Activated CD4-positive, alpha-beta memory T cell treated with anti-CD3 and anti-CD28 coated beads, Interleukin-2, amount 10 ng/mL, durations not matched to agents 7 days and 5 days (primary cell): ENCODE measurements around the gene CXCL17. TPM values are rescaled to one million over a fixed set of nuclear protein-coding genes. Genes with fewer than 3 reads are reported as not detected.

Source experiments
- CTCF ChIA-PET: fragments of 350-600 bp; sonication (Branson Sonifier 250); formaldehyde crosslinking; loops from one replicate; lab custom pipeline; 2021; ENCODE audit warnings: antibody characterized with exemption, inconsistent platforms; lab: Charles Lee
- POLR2A ChIA-PET: fragments of 350-600 bp; sonication (Branson Sonifier 250); formaldehyde crosslinking; loops from one replicate; lab custom pipeline; 2021; ENCODE audit warnings: antibody characterized with exemption; lab: Charles Lee
- DNase-seq: peaks from one replicate; pipeline ENCODE4 v3.0.0-alpha.2; 2020
- H3K27ac Mint-ChIP-seq: one replicate; pipeline ENCODE4 v1.8.0; 2021; ENCODE audit warnings: mild to moderate bottlenecking, mixed read lengths
- H3K27me3 Mint-ChIP-seq: one replicate; pipeline ENCODE4 v1.8.0; 2021; ENCODE audit warnings: mixed read lengths
- H3K36me3 Mint-ChIP-seq: one replicate; pipeline ENCODE4 v1.8.0; 2021; ENCODE audit warnings: low read depth, mixed read lengths
- H3K4me1 Mint-ChIP-seq: one replicate; pipeline ENCODE4 v1.8.0; 2021; ENCODE audit warnings: mixed read lengths
- H3K4me3 Mint-ChIP-seq: one replicate; pipeline ENCODE4 v1.8.0; 2021; ENCODE audit warnings: mild to moderate bottlenecking, mixed read lengths
- H3K9me3 Mint-ChIP-seq: one replicate; pipeline ENCODE4 v1.8.0; 2021; ENCODE audit warnings: mixed read lengths
- total RNA-seq, 2 experiments: library from RNA; stranded (reverse); gene quantifications; one replicate each; pipeline ENCODE4 v1.2.3, GENCODE V29; 2021

CXCL17 gene
- total RNA-seq, 2 experiments from 2014 or later = not detected

DNA sequence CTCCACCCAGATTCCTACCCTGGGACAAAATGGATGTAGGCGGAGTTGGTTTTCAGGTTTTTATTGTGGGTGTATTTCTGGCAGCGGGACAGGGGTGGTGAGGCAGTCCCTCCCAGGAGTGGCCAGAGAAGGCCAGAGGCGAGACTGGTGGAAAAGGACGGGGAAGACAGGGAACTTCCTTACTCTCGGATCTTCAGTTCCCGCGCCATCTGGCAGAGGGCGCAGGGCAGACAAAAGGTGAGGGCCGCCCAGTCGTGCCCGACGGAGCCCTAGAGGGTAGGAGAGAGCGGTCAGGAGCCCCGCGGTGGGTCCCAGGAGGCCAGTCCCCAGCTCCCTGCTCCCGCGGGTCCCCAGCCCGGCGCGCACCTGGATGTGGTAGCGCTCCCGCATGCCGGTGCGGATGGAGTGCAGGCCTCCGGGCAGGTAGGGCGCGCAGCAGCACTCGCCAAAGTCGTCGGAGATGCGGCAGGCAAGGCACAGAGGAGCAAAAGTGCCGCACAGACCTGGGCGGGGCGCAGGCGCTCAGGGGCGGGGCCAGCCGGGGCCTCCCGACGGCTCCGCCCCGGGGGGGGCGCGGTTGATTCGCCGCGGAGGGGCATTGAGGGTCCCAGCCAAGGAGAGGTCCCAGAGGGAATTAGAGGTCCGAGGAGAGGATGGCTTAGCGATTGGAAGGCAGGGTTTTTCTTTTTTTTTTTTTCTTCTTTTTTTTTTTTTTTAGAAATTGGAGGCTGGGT is 55.6 kb downstream of the CXCL17 start:
- peak; percentile 73 for DNase-seq
- peak overlapping the region; percentile 25 for H3K4me3 Mint-ChIP-seq
- peaks cover 7% of the 10 kb centered on the region for H3K4me1 Mint-ChIP-seq
- CTCF ChIA-PET = interaction anchor here (0.7 to 1.4 kb wide), 6 partner anchors 10 to 179 kb away, joined by 3 to 9 read pairs (median 4); no protein-coding TSS in a partner anchor
- no peaks in the 10 kb centered on the region for H3K9me3 Mint-ChIP-seq
- no peak overlapping the region for H3K27ac Mint-ChIP-seq
- H3K27me3 Mint-ChIP-seq = peaks cover 39% of the 10 kb centered on the region
- H3K36me3 Mint-ChIP-seq = no peaks in the 10 kb centered on the region
- POLR2A ChIA-PET = no interaction called here

DNA sequence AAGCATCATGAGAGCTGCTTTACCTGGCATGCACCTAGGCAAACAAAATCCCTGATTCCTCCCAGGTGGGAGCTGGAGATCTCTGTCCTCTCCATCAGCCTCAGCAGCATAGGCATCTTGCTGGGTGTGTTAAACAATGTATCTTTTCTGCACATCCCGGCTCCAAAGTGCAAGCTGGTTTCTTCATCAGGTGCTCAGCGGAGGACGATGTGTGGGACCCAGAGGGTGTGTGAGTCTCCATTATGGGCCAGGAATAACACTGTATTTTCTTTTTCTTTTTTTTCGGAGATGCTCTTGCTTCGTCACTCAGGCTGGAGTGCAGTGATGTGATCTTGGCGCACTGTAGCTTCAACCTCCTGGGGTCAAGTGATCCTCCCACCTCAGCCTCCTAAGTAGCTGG is 62.6 kb downstream of the CXCL17 start:
- DNase-seq = no peak
- H3K27ac Mint-ChIP-seq = no peak overlapping the region
- CTCF ChIA-PET = no interaction called here
- peaks cover 15% of the 10 kb centered on the region for H3K27me3 Mint-ChIP-seq
- no peak overlapping the region for H3K4me3 Mint-ChIP-seq
- POLR2A ChIA-PET = interaction anchor here (3.5 kb wide), 1 partner anchor 16 kb away, joined by 9 read pairs; no protein-coding TSS in a partner anchor
- no peaks in the 10 kb centered on the region for H3K9me3 Mint-ChIP-seq
- no peaks in the 10 kb centered on the region for H3K4me1 Mint-ChIP-seq
- no peaks in the 10 kb centered on the region for H3K36me3 Mint-ChIP-seq

Other genes with a start within 250 kb of the CXCL17 start
- 10 to 100 TPM; 54.1 to 59.8 TPM for gene DEDD2, start 225.3 kb downstream of the CXCL17 start, total RNA-seq
- gene ZNF526, start 222.6 kb downstream of the CXCL17 start, total RNA-seq = 10 to 100 TPM; 21.5 to 21.7 TPM
- gene GSK3A, start 200.3 kb downstream of the CXCL17 start, total RNA-seq = 10 to 100 TPM; 48.9 to 50.7 TPM
- gene ERF, start 187.8 kb downstream of the CXCL17 start, total RNA-seq = 10 to 100 TPM; 46.9 to 52.6 TPM
- gene CIC, start 173.7 kb downstream of the CXCL17 start, total RNA-seq = 10 to 100 TPM; 86.5 to 88.8 TPM
- under 1 TPM; 0.45 to 0.91 TPM for gene PRR19, start 140.8 kb downstream of the CXCL17 start, total RNA-seq
- gene PAFAH1B3, start 140.3 kb downstream of the CXCL17 start, total RNA-seq = 10 to 100 TPM; 30.6 to 32.7 TPM
- under 1 TPM in 1 of 2 experiments, not detected in 1; 0.23 TPM for gene TMEM145, start 129.6 kb downstream of the CXCL17 start, total RNA-seq
- gene MEGF8, start 117.3 kb downstream of the CXCL17 start, total RNA-seq = 1 to 10 TPM; 4.2 to 4.7 TPM
- not detected for gene CNFN, start 52.6 kb downstream of the CXCL17 start, total RNA-seq
- 10 to 100 TPM; 34.7 to 37.2 TPM for gene LIPE, start 15.6 kb downstream of the CXCL17 start, total RNA-seq
- 10 to 100 TPM; 38.2 to 43.0 TPM for gene CEACAM1, start 85.5 kb upstream of the CXCL17 start, total RNA-seq
- not detected for gene CEACAM8, start 152.0 kb upstream of the CXCL17 start, total RNA-seq